HG03280 (cell line): ENCODE measurements around the gene HINT3.
"Not testable (repeated sequence)": the region's sequence is repeated elsewhere in the genome, so short reads cannot be mapped to it uniquely, and the experiment has no call there.

ENCODE experiments used
- ATAC-seq: cut with Tn5 transposase; IDR thresholded peaks from one replicate; pipeline ENCODE4 v1.9.1; 2021; ENCODE audit warnings: mild to moderate bottlenecking, moderate library complexity; ENCODE audit not compliant: unreplicated experiment

HINT3 gene

DNA sequence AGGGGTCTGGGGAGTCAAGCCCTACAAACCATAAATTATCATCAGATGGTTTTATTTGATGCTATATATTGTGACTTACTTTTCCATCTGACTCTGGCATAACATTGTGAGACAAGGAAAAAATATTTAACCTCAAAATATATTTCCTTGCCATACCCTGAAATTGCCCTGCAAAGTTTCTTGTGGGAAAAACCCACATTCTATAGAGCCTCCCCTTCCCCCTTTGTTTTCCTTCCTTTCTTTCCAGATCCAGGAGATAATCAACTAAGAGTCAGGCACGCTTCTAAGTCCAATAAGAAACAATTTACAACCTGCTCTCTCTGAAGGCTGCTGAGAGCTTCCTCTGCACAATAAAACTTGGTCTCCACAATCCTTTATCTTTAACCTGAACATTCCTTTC lies 17.5 kb upstream of the HINT3 start:
- no peak for ATAC-seq

DNA sequence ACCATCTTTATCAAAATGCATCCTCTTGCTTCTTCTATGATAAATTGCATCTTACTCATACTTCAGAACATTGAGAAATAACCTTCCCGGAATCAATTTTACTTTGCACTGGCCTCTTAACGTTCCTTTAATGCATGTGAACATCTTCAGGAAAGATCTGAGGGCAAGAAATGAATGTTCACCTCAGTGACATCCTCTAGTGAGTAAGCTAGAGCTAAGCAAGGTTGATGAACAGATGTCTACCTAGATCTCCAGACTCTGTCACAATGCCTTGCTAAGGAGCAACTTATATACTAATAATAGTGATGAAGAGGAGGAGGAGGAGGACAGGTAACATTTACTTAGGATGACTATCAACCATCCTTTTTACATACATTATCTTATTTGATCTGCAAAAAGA lies 16.8 kb upstream of the HINT3 start:
- no peak for ATAC-seq

- no peak for ATAC-seq
These were observed 16.1 kb upstream of the HINT3 start for GRCh38 chr6:125940247-125941041.

DNA sequence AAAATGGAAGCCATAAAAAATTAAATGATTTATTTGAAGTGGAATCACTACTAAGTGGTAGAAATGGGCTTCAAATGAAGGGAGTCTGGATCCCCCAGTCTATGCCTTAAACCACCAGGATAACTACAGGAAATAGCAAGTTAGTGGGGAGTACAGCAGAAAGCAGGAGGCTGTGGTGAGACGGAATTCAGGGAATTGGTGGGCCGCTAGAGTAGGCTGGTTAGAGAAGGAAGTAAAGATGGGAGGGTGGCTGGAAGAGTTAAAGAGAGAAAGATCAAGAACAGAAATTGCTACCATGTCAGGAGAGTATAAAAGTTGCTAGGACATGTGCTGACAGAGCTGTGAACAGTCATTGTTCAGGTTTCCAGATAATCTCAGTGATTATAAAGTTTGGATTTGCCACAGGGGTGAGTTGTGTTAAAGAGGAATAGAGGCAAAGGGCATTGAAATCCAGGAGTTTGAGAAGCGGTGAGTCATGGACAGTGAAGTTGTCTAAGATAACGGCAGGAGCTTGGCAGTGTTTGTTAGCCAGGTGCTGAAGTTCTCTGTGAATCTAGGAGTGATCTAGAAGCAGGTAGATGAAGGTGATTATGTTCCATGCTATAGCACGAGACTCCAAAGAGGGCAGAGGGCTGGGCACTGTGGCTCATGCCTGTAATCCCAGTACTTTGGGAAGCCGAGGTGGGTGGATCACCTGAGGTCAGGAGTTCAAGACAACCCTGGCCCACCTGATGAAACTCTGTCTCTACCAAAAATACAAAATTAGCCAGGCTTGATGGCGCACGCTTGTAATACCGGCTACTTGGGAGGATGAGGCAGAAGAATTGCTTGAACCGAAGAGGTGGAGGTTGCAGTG lies 13.7 kb upstream of the HINT3 start:
- ATAC-seq = no peak

- ATAC-seq = no peak
These were observed 12.8 kb upstream of the HINT3 start for GRCh38 chr6:125943528-125944433.

DNA sequence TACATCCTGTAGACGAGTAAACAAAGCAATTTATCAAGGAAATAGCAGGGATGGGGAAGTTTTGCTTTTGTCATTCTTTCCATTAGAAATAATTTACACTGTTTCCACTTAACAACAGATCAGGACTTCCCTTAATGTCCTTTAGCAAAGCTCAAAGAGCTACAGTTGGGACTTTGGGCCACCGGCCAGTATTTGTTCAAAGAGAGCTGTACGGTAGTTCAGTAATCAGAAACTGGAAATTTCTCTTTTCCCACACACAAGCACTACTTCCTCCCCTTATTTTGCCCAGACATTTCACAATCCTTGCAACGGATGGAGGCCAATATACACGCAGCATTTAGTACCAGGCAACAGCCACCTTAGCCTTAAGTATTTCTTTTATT lies 12.1 kb upstream of the HINT3 start:
- ATAC-seq = no peak

DNA sequence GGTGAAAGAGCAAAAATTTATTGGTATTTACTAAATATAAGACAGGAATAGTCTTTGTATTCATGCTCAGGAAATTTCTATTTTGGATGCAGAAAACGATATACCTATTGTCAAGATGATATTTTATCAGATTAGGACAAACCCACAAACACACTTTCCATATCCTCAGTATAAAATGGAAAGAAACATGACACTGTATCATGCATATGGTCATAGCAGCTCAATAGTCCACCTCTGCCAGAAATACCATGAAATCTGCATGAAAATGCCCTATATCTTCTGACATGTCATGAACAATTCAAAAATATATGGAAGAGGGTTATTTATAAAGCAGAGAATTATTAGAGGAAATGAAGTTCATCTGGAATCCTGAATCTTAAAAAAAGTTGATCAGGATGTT lies 11.7 kb upstream of the HINT3 start:
- no peak for ATAC-seq

- no peak for ATAC-seq
These were observed 11.0 kb upstream of the HINT3 start for GRCh38 chr6:125945378-125946141.

GRCh38 chr6:125947615-125948014 lies 9.0 kb upstream of the HINT3 start:
- ATAC-seq = no peak

DNA sequence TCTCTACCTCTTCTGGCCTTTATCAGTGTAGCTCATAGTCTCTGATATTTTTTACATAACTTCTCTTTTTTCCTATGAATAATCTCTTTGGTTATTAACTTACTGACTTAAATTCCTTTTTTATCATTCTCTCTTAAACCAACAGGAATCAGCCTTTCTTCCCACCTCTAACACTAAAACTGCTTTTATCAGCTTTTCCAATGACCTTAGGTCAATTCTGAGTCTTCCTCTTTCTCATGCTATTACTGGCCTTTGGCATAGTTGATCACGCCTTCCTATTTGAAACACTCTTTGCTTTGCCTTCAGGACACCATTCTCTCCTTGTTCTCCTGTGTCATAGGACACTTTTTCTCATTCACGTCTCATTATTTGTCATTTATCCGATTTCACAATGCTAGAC lies 8.1 kb upstream of the HINT3 start:
- ATAC-seq = no peak

DNA sequence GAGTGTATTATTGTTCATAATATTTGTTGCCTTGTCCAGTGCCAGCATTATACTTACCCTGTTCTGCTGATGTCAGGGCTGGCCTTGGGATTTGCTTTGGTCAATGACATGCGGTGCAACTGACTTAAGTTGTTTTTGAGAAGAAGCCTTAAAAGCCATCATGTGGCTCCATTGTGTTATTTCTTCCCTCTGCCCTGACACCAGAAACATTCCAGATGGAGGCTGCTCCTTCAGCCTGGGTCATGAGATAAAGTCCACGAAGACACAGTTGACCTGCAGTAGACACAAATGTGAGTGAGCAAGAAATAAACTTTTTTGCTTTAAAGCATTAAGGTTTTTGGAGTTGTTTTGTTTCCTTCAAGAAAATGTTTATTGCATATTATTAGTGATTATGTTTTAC lies 7.5 kb upstream of the HINT3 start:
- ATAC-seq = no peak

DNA sequence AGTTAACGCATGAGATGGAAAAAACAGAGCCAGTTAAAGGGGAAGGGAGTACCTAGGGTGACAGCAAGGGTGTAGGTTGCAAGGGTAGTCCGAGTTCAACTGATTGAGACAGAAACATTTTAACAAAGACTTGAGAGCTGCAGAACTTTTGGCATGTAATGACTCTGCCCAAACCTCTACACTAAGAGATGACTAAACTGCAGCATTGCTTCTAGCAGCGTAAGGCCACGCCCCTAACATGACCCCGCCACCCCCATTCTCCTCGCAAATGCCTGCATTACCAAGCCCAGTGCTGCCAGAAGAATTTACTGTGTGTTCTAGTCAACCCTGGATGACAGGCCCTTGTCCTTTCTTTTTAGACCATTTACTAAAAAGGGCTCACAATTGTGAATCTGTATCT lies 6.3 kb upstream of the HINT3 start:
- no peak for ATAC-seq

- not testable (repeated sequence) for ATAC-seq
These were observed 5.9 kb upstream of the HINT3 start for GRCh38 chr6:125950716-125951115.

DNA sequence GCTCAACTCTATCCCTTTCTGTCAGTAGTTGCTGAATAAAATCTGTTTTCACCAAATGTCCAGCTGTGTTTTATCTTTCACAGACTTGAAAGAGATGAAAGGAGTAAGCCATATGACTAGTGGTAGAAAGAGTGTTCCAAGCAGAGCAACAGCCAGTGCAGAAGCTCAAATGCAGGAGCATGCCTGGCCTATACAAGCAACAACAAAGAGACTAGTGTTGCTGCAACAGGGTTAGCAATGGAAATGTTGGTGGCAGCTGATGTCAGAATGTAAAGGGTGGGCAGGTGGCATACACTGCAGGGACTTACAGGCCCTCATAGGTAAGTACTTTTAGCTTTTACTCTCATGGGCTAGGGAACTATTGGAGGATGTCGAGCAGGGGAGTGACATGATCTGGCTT lies 5.2 kb upstream of the HINT3 start:
- no peak for ATAC-seq

- no peak for ATAC-seq
These were observed 3.6 kb upstream of the HINT3 start for GRCh38 chr6:125952764-125953501.

DNA sequence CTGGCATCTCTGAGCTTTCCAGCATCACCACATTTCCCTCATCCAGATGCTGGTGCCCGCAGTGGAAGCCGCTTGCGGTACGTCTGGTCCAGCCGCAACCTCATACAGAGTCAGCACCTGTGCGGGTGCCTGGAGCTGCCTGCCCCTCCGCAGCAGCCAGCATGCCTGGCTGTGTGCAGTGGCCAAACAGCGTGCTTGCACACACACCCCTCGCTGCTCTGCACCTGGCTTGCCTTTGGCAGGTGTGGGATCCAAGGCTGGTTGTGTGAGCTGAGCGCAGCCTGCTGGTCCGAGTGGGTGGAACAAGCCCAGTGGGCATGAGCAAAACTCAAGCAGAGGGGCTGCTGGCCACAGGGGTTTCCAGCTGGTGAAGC lies 3.1 kb upstream of the HINT3 start:
- ATAC-seq = no peak

DNA sequence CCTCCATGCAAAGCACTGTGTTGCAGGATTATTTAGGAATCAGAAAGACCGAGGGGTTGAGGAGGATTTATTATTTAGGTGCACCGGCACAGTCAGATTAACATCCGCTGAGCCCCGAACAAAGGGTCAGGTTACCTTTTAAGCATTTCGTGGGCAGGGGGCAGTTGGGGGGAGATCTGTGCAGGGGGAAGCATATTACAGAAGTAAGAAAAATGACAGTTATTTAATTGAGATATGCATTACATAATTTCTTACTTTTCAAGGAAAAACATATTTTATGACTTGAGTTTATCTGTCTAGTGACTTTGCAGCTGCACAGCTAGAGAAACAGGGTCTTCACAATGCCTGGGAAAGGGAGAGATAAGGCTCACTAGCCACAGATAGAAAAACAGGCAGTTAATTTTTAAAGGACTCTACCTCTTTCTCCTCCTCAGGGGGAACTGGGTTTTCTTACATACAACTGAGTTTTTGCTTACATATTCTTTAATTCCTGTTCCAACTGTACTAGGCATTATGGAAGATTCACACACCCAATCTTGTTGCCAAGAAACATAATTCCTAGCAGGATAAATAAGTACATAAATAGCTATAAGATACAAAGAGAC lies 1.7 kb upstream of the HINT3 start:
- no peak for ATAC-seq

DNA sequence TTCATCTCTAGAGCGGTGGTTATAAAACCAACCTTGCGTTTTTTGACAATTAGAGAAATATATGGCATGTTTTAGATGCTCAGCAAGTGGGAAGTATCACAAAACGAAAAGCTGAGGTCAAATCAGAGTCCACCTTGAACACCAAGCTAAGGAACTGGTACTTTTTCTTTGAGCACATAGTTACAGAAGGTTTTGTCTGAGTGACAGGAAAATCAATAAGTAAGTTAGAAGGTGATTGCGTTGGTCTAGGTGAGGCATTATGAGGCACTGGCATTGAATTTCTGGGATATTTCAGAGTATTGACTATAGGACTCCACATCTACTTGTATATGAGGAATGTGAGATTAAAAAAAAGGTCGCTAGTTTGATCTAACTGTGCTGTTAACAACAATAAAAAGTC lies 597 bp upstream of the HINT3 start:
- no peak for ATAC-seq

- no peak for ATAC-seq
These were observed 772 bp downstream of the HINT3 start for GRCh38 chr6:125957391-125957693.

DNA sequence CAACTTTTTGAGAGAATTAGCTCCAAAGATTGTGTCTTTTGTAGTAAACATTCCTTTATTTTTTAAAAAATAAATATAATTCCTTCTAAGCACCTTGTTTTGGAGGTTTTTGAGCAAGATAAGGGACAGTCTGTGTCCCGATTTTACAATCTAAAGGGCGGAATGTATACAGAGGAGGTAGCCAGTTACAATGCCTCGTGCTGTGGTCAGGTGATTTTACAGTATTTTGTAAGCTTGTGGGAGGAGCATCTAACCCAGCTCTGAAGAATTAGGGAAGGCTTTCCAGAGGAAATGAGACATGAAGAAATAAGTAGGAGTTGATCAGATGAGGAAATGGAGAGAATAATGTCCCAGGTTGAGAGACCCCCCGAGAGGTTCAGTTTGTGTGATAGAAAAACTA lies 1.3 kb downstream of the HINT3 start:
- no peak for ATAC-seq
